ENCODE data around the gene ADAD2.

Gene ADAD2

DNA sequence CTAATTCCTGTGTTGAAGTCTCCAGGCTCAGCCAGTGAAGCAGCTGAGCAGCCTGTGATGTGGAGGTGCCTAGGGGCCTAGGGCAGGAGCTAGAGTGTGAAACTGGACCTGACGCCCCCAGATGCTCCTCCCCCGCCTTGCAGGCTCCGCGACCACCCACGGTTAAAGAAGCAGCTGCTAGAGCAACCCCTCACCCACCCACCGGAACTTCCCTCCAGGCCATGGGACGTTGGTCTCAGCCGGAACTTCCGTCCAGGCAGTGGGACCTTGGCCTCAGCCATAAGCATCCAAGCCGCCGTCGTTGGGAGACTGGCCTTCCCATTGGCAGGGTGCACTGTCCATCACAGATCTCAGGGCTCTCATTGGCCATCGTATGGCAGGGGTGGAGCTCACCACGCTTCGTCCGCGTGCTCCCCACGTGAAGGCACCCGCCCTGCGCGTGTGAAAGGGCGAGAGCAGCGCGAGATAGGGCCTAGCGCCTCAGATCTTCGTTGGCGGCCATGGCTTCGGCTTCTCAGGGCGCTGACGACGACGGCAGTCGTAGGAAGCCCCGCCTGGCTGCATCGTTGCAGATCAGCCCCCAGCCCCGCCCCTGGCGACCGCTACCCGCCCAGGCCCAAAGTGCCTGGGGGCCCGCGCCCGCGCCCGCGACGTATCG lies at the start of gene ADAD2:
ADAD2 (plus strand) TSS at position 427 of the 658 bp plus-strand sequence; CDS start at position 501, 74 bp downstream.
- DNase-seq (ENCODE audit: insufficient read length, low spot score) (no peak), FAIRE-seq (no peak)
- TF ChIP-seq, protein P1, sequence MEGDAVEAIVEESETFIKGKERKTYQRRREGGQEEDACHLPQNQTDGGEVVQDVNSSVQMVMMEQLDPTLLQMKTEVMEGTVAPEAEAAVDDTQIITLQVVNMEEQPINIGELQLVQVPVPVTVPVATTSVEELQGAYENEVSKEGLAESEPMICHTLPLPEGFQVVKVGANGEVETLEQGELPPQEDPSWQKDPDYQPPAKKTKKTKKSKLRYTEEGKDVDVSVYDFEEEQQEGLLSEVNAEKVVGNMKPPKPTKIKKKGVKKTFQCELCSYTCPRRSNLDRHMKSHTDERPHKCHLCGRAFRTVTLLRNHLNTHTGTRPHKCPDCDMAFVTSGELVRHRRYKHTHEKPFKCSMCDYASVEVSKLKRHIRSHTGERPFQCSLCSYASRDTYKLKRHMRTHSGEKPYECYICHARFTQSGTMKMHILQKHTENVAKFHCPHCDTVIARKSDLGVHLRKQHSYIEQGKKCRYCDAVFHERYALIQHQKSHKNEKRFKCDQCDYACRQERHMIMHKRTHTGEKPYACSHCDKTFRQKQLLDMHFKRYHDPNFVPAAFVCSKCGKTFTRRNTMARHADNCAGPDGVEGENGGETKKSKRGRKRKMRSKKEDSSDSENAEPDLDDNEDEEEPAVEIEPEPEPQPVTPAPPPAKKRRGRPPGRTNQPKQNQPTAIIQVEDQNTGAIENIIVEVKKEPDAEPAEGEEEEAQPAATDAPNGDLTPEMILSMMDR (IDR thresholded peaks at IDR 0.05; ENCODE audit: insufficient read depth, missing control alignments), result no peak

GRCh38 chr16:84143081-84143480 lies 47.9 kb upstream of the ADAD2 start:
- DNase-seq (ENCODE audit: insufficient read length, low spot score) (no peak), FAIRE-seq (no peak)
- TF ChIP-seq, protein P1 (IDR thresholded peaks at IDR 0.05; ENCODE audit: insufficient read depth, missing control alignments), result no peak

DNA sequence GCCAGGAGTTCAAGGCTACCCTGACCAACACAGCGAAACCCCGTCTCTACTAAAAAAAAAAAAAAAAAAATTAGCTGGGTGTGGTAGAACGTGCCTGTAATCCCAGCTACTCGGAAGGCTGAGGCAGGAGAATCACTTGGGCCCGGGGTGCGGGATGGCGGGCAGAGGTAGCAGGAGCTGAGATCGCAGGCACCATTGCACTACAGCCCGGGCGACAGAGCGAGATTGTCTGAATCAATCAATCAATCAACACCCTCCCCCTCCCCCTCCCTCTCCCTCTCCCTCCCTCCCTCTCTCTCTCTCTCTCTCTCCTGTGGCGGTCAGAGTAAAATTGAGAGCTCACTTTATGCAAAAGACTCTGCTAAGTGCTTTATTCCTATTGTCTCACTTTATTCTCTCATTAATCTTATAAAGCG lies 47.2 kb upstream of the ADAD2 start:
- DNase-seq (ENCODE audit: insufficient read length, low spot score) (no peak), FAIRE-seq (no peak)
- TF ChIP-seq, protein P1 (IDR thresholded peaks at IDR 0.05; ENCODE audit: insufficient read depth, missing control alignments), result no peak

- TF ChIP-seq, protein P1 (IDR thresholded peaks at IDR 0.05; ENCODE audit: insufficient read depth, missing control alignments), result peak; percentile 21
- DNase-seq (ENCODE audit: insufficient read length, low spot score) (no peak), FAIRE-seq (no peak)
These were observed 46.6 kb upstream of the ADAD2 start for GRCh38 chr16:84144209-84144858.

GRCh38 chr16:84144859-84145639 lies 45.9 kb upstream of the ADAD2 start, which contains the start of the genes DNAAF1 and HSDL1:
Gene DNAAF1, plus strand, starts transcription at chr16:84145308. Its CDS starts 133 bp downstream, at chr16:84145441.
Gene HSDL1, minus strand, starts transcription at chr16:84145177. Its CDS starts 13,856 bp downstream, at chr16:84131321.
- TF ChIP-seq, protein P1 (IDR thresholded peaks at IDR 0.05; ENCODE audit: insufficient read depth, missing control alignments), result peak; percentile 11
- FAIRE-seq, result no peak

DNA sequence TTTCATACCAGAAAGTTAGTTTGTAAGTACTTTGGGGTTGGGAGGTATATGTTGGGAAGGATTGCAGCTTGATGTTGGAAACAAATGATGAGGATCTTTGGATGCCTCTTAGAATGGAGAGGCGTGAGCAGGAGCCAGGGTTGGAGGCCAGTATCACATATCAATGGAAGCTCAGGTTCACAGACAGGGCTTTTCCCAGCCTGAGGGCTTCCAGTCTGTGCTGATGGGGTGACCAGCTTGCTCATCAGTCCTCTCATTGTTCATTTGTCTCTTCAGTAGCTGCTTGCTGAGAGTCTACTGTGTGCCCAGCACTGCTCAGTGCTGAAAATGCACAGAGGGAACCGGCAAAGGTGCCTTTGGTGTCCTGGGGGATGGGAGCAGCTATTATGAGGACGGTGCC lies 40.0 kb upstream of the ADAD2 start:
- DNase-seq (ENCODE audit: insufficient read length, low spot score) (no peak), FAIRE-seq (no peak)
- TF ChIP-seq, protein P1 (IDR thresholded peaks at IDR 0.05; ENCODE audit: insufficient read depth, missing control alignments), result no peak

More at GRCh38 chr16:84144859-84145639, 45.9 kb upstream of the ADAD2 start, which contains the start of the genes DNAAF1 and HSDL1:
- DNase-seq (ENCODE audit: insufficient read length, low spot score), result peak; percentile 45
